ENCODE measurements around the gene ARFGEF3.
A peak's percentile ranks its signal among the peaks of the same experiment; 100 is the strongest.

Gene ARFGEF3

DNA sequence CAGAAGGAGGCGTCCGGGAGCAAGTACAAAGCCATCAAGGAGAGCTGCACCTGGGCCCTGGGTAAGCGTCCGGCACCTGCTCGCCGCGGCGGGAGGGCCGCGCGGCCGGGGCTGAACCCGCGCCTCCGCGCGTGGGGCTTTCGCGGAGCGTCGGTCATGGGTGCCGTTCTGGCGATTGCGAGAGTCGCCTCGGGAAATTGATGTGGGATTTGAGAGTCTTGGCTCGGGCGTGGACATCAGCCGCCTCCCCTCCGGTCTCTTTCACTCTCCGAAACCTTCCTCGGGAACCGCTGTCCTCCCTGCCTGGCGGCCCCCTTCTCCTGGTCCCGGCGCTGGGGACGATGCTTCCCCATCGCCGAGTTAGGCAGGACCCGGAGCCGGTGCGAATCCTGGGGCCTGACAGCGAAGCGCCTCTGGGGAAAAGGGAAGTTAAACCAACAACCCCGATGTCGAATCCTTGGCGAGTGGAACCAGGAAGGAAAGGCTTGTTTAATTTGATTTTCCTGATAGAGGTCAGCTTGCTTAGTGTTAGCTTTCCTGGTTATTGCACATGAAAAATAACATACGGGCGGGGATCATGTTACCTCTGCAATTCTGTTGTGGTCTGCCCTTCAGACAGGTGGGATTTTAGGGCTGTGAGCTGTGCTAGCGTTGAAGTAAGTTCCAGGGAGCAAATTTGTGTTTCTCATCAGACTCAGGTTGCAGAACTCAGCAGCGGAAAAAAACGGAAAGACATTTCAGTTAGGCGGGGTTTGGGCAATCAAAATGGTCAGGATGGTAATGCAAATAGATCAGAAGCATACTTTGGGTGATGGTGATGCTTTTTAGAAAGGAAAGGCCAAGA, 594 bp downstream of the ARFGEF3 start:
- peak; percentile 63 to 72 for DNase-seq

DNA sequence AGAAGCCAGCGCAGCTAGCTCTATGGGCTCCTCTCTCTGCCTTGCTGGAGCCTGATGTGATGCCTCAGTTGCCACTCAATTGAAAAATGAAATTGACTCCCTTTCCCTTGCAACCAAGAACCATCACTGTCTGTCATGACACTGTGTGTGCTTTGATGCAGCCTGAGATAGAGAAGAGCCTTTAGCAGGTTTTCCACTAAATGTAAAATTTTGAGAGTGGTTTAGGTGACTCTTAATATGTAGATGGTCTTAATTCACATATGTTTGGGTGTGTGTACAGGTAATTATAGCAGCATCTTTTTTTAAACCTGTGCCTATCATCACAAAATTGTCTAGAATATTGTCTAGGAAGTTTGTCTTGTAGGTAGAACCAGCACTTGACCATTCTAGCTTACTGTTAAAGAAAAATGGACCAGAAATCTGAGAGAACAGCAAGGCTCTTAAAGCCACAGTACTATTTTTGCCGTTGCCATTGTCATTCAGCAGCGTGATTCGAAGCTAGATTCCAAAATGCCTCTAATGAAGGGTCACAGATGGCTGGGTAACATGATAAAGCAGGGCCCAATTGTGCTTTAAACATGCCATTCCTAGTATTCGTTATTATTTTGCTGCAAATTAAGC, 1.3 kb downstream of the ARFGEF3 start:
- peak; percentile 48 to 79 for DNase-seq

DNA sequence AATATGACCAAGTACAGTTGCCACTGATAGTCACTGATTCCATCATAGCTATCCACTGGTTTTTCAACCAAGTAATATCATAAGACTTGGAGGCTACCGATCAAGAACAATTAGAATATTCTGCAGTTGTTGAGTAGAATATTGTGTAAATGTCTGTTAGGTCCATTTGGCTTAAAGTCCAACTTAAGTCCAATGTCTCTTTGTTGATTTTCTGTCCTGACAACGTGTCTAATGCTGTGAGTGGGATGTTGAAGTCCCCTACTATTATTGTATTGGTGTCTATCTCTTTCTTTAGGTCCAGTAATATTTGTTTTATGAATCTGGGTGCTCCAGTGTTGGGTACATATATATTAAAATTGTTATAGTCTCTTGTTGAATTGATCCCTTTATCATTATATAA, 13.9 kb downstream of the ARFGEF3 start:
- DNase-seq, result no peak

DNA sequence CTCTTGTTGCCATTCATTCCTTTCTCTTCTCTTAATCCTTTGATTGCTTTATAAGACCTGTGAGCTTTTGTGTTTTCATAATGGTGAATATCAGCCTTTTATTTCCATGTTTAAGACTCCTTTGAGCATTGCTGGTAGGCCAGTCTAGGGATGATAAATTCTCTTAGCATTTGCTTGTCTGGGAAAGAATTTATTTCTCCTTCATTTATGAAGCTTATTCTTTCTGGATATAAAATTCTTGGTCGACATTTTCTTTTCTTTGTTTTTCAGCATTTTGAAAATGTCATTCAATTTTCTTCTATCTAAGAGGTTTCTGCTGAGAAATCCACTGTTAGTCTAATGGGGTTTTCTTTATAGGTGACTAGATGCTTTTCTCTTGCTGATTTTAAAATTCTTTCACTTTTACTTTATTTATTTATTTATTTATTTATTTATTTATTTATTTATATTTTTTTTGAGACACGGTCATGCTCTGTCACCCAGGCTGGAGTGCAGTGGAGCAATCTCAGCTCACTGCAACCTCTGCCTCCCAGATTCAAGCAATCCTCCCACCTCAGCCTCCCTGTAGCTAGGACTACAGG, 15.0 kb downstream of the ARFGEF3 start:
- DNase-seq, result no peak

DNA sequence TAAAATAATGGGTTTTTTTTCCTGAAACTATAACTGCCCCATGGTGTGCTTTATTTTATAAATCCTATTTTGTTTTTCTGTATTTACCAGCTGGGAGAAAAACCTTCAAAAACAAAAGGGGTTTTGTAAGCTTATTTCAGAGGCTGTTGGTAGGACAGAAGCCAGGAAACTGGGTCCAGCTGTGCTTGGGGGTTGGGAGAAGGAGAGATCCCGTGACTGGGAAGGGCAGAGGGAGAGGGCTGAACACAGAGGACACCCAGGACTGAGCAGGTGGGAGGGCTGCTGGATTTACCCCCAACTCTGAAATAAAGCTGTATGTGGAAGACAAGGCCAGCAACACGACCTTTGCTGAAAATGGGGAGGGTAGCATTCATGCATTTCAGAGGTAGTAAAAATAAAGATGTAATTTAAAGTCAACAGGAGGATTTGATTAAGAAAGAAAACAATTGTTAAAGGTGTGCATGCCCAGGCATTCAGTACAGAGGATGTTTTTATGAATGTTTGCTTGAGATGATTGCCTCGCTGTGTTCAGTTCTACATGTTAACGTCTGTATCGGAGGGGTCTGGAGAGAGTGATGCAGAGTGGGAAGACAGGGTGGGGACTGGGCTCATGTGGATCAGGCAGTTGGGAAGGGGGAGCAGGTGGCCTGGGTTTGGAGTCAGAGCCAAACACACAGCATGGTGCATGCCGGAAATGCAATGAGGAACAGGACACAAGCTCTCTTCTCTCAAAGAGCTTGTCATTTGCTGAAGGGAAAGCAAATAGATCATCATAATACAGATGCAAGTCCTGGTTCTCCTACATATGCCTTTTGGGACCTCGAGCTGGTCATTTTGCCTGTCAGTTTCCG, 21.4 kb downstream of the ARFGEF3 start:
- DNase-seq, result peak in 1 of 2 experiments; percentile 30

DNA sequence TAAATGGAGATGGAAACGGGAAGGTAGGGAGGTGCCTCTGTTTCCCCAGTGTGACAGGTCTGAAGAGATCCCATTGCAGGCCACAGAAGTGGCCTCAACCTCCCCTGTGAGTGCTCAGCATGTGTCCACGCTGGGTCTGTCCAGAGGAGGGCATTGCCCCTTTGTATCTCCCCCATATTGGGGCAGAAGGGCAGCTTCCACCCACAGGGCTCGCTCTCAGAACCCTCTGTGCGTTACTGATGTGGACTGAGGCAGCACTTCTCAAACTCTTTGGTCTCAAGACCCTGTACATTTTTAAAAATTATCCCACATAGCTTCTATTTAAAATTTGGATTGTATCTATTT, 22.0 kb downstream of the ARFGEF3 start:
- DNase-seq, result no peak

DNA sequence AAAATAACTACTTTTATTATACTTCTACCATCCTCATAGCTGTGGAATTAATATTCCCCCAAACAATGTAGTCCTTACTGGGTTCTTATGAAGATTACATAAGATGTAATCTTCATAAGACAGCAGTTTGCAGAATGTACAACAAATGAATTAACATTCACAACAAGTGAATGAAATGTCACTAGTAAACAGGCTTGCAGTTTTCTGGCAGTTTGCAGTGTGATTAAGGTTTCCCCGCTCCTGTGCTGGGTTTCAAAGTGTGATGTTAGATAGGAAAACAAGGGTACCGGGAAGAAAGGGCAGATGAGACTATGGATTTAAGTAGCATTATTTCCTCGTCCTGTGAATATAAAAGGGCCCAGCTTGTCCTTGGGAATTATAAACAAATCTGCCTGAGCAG, 22.5 kb downstream of the ARFGEF3 start:
- no peak for DNase-seq

DNA sequence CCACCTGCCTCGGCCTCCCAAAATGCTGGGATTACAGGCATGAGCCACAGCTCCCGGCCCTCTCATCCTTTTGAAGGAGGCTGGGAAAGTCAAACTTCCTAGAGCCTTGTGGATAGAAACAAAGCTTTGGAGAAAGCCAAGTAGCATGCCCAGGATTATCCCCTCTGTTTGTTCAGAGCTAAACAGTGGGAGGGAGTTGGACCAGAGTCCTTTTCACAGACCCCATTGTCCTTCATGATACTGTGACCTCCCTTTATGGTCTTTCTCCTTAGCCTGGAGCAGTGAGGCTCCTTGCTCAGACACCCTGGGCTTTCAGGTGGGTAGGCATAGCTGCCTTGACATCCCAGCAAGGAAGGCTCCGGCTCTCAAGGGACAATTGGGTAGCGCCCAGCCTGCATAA, 25.4 kb downstream of the ARFGEF3 start:
- no peak for DNase-seq

DNA sequence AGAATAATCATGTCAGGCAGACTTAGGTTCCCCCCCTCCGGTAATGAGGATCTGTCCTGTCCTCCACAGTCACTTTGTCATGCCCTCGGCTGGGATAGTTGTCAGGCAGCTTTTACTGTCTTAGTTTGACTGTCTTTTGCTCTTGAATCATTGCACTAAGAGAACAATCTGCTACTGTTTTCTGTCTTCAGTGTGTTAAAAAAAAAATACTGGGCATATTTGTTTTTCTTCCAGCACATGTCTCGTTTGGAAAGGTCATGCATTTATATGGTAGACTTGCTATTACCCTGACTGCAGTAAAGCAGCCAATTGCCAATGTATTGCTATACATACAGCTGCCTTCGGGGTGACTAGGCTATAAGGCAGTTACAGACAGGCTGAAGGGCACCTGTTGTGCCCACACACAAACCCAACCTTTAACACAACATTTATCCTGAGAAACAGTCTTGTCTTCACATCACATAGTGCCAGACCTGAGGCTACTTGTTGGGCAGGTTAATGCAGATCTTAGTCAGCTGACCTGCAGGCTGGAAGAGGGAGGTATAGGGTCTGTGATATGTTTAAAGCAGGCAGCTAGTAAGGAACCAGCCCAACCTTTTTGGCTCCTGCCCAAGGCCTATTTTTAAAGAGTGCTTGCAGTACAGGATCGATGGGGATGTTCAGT, 26.7 kb downstream of the ARFGEF3 start:
- DNase-seq, result no peak

DNA sequence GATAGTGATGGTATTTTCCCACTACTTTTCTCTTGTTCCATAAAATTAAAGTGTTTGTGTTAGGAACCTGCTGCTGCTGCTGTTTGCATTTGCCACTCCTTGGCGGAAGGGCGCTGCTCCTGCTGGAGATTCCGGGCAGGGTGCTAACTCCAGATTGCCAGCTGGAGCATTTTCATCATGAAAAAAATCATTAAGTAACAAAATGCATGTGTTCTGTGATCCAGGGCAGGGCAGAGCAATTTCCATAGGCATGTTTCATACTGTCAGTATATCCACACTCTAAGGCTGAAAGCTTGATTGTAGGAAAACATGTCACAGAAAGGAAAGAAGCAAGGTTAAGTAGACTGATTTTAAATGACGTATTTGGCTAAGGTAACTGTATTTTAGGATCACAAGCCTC, 32.5 kb downstream of the ARFGEF3 start:
- DNase-seq, result no peak

DNA sequence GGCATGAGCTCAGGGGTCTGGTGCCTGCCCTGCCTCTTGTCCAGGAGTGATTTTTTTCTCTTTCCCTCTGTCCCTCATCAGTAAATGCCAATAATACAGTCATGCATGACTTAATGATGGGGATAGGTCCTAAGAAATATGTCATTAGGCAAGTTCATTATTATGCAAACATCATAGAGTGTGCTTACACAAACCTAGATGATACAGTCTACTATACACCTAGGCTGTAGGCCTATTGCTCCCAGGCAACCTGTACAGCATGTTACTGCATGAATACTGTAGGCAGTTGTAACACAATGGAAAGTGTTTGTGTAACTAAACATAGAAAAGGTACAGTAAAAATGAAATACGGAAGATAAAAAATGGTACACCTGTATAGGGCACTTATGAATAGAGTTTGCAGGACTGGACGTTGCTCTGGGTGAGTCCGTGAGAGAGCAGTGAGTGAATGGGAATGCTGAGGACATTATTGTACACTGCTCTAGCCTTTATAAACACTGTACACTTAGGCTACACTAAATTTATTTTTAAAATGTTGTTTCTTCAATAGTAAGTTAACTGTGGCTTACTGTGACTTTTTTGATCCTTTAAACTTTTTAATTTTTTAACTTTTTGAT, 34.5 kb downstream of the ARFGEF3 start:
- no peak for DNase-seq

DNA sequence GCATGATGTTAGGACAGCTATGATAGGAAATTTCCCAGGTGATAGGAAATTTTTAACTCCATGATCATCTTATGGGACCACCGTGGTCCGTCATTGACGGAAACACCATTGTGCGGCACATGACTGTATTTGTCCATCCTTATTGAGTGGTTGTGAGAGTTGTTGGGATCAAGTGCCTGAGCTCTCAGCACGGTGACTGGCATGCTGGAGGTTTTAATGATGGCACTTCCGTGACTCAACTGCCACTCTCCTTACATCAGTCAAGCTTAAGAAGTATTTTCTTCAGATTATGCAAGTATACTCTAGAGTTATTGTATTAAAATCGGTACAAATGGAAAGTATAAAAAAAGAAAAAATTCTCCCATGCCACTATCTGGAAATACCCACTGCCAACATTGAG, 35.8 kb downstream of the ARFGEF3 start:
- no peak for DNase-seq

DNA sequence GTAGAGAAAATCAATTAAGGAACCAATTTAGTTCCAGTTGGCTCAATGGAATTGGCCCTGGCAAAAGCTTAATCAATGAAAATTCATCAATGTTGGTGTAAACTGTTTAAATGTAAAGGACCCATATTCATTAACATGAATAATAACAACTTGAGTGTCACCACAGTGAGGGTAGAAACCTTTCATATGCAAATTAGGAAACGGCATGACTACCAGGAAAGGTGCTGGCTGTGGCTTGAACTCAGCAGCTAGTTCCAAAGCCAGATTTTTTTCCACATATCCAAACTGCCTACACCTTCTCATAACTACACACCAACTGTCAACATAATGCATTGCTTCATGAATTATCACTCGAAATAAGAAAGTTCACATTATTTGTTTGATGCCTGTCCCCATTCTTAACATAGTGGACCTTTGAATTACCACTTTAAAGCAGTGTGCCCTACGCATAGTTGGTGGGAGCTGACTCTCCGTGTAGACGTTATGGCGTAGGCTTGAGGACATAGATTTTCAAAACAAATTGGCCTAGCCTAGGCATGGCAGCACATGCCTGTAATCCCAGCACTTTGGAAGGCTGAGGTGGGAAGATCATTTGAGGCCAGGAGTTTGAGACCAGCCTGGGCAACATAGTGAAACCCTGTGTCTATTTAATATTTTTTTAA, 36.8 kb downstream of the ARFGEF3 start:
- no peak for DNase-seq

DNA sequence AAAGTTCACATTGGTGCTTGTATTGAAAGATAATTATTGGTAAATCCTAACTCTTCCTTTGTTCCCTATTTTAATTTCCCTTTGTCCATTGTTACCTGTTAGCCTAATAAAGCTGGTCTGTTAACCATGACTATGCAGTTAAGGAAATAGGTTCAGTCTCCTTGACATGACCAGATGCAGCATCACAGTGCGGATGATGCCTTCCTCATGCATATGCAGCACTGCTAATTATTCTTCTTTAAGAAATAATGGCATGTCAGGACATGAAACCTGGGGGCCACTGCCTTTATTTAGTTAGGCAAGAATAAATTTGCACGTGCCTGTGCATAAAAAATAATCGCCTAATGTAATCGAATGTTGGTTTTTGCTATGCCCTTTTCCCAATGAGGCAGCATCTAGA, 40.1 kb downstream of the ARFGEF3 start:
- no peak for DNase-seq

DNA sequence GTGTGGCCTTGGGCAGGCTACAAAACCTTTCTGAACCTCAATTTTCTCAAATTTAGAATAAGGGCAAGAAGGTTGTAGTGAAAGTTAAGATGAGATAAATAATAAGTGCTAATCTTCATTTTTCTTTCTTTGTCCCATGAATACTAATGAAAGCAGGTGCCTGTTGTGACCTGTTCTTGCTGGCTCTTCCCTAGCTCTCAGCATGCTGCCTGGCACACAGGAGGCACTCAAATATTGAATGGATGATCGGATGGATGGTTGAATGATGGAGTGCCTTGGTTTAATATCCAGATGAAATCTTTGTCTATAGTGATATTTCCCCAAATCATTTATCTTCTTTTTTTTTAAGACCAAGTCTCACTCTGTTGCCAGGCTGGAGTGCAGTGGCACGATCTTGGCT, 41.6 kb downstream of the ARFGEF3 start:
- DNase-seq, result no peak

DNA sequence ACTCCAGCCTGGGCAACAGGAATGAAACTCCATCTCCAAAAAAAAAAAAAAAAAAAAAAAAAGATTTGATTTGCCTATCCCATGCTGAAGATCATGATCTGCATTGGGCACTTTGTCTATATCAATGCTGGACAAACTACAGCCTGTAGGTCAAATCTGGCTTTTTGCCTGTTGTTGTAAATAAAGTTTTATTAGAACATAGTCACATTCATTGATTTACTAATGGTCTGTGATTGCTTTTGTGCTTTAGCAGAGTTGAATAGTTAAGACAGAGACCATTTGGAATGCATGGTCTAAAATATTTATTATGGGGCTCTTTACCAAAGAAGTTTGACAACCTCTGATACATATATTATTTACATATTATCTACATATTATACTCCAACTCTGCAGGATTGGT, 42.6 kb downstream of the ARFGEF3 start:
- no peak for DNase-seq

DNA sequence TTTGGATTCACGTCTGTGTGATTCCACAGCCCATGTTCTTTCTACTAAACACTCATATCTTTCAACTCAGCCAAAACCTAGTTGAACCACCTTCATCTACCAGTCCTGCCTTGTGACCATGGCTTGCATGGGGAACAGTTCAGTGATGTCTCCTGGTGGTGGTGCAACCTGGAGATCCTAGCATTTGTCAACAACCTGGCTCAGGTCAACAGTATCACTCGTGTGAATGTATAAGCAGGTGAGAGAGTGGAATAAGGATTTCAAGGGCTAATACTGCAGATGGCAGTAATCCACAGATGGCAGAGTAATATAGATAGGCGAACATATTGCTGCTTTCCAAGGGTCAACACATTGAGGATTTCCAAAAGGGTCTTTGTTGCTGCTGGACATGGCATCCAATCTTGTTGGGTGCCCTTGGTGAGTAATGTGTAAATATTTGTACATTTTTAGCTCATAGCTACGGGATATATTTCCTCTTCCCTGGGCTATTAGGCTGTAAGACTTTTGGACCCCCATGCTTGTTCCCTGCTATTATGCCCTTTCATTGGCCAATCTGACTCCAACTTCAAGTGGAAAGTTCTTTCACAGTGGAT, 43.1 kb downstream of the ARFGEF3 start:
- DNase-seq, result peak; percentile 17 to 67

DNA sequence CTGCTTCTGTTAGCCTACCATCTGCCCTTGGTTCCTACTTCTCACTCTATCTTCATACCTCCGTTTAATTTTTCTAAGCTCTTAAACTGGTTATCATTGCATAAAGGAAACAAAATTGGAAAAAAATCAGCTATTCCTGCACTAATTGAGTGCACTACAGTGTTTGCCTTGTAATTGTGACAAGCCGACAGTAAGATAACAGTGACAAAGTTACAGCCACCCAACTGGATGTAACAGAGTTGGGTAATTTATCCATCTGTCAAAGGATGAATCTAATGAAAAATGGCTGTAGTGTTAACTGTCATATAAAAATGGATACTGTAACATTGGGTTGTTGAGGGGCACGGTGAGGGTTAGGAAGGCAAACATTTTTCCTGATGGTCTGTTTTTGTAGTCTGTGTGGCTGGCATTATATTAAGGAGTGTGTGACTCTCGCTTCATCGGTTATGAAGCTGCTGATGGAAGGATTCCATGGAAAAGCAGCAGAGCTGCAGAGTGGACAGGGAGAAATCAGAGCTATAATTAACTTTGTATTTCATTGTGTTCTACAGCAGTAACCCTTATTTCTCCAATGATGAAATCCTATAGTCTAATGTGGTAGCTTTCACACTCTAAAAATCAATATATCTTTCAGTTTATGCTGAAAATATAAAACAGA, 43.8 kb downstream of the ARFGEF3 start:
- DNase-seq, result no peak

DNA sequence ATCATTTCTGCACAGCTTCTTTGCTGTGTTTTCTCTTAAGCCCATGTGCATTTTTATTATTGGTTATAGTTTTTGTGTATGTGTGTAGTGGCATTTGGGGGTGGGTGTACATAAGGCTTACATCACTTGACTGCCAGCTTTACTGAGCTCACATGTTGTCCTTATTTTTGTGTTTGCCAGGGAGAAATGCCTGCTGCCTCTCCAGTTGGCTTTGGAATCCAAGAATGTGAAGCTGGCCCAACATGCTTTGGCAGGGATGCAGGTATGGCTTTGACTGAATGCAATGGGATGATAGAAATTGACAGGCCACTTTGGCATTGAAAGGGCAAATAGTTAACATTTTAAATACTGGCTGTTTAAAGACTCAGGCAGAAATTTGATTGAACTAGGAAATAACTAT, 45.1 kb downstream of the ARFGEF3 start:
- no peak for DNase-seq

DNA sequence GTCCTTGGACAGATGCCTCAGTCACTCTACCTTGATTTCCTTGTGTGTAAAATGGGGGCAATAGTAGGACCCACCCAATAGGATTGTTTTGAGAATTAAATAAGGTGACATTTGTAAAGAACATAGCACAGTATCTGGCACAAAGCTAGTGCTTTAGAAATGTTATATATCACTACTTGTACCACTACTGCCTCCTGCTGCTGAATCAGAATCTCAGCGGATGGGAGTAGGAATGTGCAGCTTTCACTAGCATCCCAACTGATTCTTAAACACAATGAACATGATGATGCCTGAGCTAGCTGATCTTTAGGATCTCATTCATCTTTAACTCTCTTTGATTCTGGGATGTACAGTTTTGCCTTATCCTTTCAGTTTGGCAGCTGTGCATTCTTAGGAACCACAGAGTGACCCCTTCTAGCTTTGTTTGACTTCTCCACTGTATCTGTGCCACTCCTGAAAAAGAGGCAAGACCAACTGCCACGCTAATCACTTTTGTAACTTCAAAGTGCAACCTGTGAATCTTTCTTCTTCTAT, 49.4 kb downstream of the ARFGEF3 start:
- no peak for DNase-seq

DNA sequence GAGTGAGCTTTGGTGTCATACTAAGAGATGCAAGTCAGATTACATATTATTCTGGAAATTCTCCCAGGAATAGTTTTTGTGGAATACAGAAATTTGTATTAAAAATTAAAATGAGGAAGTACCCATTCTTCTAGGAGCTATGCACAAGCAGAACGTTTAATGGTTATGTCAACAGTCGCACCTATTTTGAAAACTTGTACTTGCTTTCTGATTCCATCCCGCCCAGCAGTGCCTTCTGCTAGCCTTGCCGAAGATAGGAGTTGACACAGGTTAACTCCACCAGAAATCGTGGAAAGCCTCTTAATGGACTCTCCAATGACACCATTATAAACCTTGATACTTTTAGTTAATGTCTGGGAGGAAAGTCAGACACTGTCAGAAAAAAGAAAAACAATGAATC, 49.9 kb downstream of the ARFGEF3 start:
- no peak for DNase-seq

All from NCI-H524 (cell line).